NCI-H510A treated with DMSO at 0.1 percent for 48 hours (cell line): ENCODE measurements around the gene TRIM38.
"Not testable (repeated sequence)": the region's sequence is repeated elsewhere in the genome, so short reads cannot be mapped to it uniquely, and the experiment has no call there.

Experiments
- DNase-seq: peaks from one replicate; lab custom pipeline; 2025; lab: John Stamatoyannopoulos, UW

The TRIM38 gene

GRCh38 chr6:25962149-25963127, at the start of gene TRIM38:
Gene TRIM38 (plus strand): TSS chr6:25962802. CDS start chr6:25966523, 3,721 bp downstream.
- DNase-seq, result peak; percentile 75

GRCh38 chr6:25913741-25914140, 48.9 kb upstream of the TRIM38 start:
- DNase-seq, result no peak

- no peak for DNase-seq
These were observed 46.3 kb upstream of the TRIM38 start for GRCh38 chr6:25916330-25916729.

- DNase-seq, result no peak
These were observed 45.7 kb upstream of the TRIM38 start for GRCh38 chr6:25916789-25917490.

GRCh38 chr6:25918083-25918683, 44.4 kb upstream of the TRIM38 start:
- no peak for DNase-seq

- no peak for DNase-seq
These were observed 42.9 kb upstream of the TRIM38 start for GRCh38 chr6:25919657-25920056.

- no peak for DNase-seq
These were observed 40.9 kb upstream of the TRIM38 start for GRCh38 chr6:25921525-25922203.

GRCh38 chr6:25922301-25922700, 40.3 kb upstream of the TRIM38 start:
- no peak for DNase-seq

GRCh38 chr6:25925876-25926275, 36.7 kb upstream of the TRIM38 start:
- no peak for DNase-seq

GRCh38 chr6:25927178-25927577, 35.4 kb upstream of the TRIM38 start:
- no peak for DNase-seq

- no peak for DNase-seq
These were observed 34.8 kb upstream of the TRIM38 start for GRCh38 chr6:25927756-25928216.

- DNase-seq, result no peak
These were observed 33.9 kb upstream of the TRIM38 start for GRCh38 chr6:25928562-25929324.

GRCh38 chr6:25929785-25930184, 32.8 kb upstream of the TRIM38 start:
- DNase-seq, result not testable (repeated sequence)

GRCh38 chr6:25930532-25931410, 31.8 kb upstream of the TRIM38 start, which contains the start of gene SLC17A2:
Gene SLC17A2 (minus strand): TSS chr6:25930691. CDS start chr6:25925796, 4,895 bp downstream.
- DNase-seq, result no peak

- DNase-seq, result no peak
These were observed 31.2 kb upstream of the TRIM38 start for GRCh38 chr6:25931411-25931709.

GRCh38 chr6:25934156-25934555, 28.4 kb upstream of the TRIM38 start:
- DNase-seq, result no peak

- DNase-seq, result no peak
These were observed 27.8 kb upstream of the TRIM38 start for GRCh38 chr6:25934735-25935313.

- DNase-seq, result no peak
These were observed 26.6 kb upstream of the TRIM38 start for GRCh38 chr6:25935953-25936352.

GRCh38 chr6:25939593-25939992, 23.0 kb upstream of the TRIM38 start:
- no peak for DNase-seq
